Stimulated activated CD8-positive, alpha-beta memory T cell treated with anti-CD3 and anti-CD28 coated beads, Interleukin-7, amount 100 ng/mL, for 24 hours (primary cell): ENCODE data around the gene PTRH1.
"Not testable (repeated sequence)": the region's sequence is repeated elsewhere in the genome, so short reads cannot be mapped to it uniquely, and the experiment has no call there.

ENCODE experiments used
- DNase-seq: peaks from one replicate; pipeline ENCODE4 v3.0.0-alpha.2; 2020; ENCODE audit warnings: low read depth

Gene PTRH1

GRCh38 chr9:127715470-127716337 lies at the start of gene PTRH1, which contains the start of gene TTC16:
Gene PTRH1, minus strand, starts transcription at chr9:127715663. Its CDS starts 24 bp downstream, at chr9:127715639.
Gene TTC16, plus strand, starts transcription at chr9:127716079. Its CDS starts 67 bp downstream, at chr9:127716146.
- peak; percentile 97 for DNase-seq

- DNase-seq, result no peak
Observed at GRCh38 chr9:127763918-127764384, 48.5 kb upstream of the PTRH1 start.

- no peak for DNase-seq
Observed at GRCh38 chr9:127762111-127762676, 46.7 kb upstream of the PTRH1 start.

- no peak for DNase-seq
Observed at GRCh38 chr9:127761491-127761956, 46.1 kb upstream of the PTRH1 start.

- DNase-seq, result no peak
Observed at GRCh38 chr9:127761061-127761460, 45.6 kb upstream of the PTRH1 start.

GRCh38 chr9:127758843-127759242 lies 43.4 kb upstream of the PTRH1 start:
- DNase-seq, result no peak

- not testable (repeated sequence) for DNase-seq
Observed at GRCh38 chr9:127756776-127757175, 41.3 kb upstream of the PTRH1 start.

GRCh38 chr9:127756233-127756632 lies 40.8 kb upstream of the PTRH1 start:
- DNase-seq, result no peak

GRCh38 chr9:127755061-127756060 lies 39.9 kb upstream of the PTRH1 start:
- DNase-seq, result no peak

- DNase-seq, result no peak
Observed at GRCh38 chr9:127754099-127755060, 38.9 kb upstream of the PTRH1 start.

GRCh38 chr9:127753622-127754021 lies 38.2 kb upstream of the PTRH1 start:
- no peak for DNase-seq

- no peak for DNase-seq
Observed at GRCh38 chr9:127753148-127753547, 37.7 kb upstream of the PTRH1 start.

- DNase-seq, result no peak
Observed at GRCh38 chr9:127751269-127752054, 36.0 kb upstream of the PTRH1 start.

GRCh38 chr9:127749090-127749787 lies 33.8 kb upstream of the PTRH1 start:
- DNase-seq, result no peak

GRCh38 chr9:127746959-127747569 lies 31.6 kb upstream of the PTRH1 start:
- no peak for DNase-seq

- no peak for DNase-seq
Observed at GRCh38 chr9:127744398-127745110, 29.1 kb upstream of the PTRH1 start.

GRCh38 chr9:127742435-127743088 lies 27.1 kb upstream of the PTRH1 start:
- DNase-seq, result no peak
